ENCODE data around the gene RBP5.

RBP5 gene

DNA sequence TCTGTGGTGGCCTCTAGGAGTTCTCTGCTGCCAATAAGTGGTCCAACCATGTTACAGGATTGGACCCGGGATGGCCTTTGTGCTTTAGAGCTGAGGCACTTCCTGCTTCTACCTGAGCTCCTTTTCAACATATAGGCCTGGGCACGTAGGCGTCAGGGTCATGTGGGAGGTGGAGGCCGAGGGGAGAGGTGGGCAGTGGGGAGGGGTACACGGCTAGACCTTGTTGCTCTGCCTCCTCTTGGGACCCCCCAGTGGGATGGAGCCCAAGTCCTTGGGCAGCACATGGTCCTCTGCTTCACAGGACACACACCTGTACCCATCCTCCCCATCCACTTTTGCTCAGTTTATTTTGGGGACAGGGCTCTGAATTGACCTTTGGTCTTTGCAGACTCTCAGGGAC is 7.4 kb downstream of the RBP5 start:
- Histone ChIP-seq H3K4me1 (ENCODE audit: control insufficient read depth, insufficient read depth, low read length) (peaks cover 4% of the 10 kb centered on the region; the same call in 1 of the 2 replicates), H3K9ac (ENCODE audit: low read length) (no peak overlapping the region), H3K36me3 (ENCODE audit: control insufficient read depth, insufficient read depth, low read length) (no peaks in the 10 kb centered on the region), H3K27me3 (ENCODE audit: control insufficient read depth, insufficient read depth, low read length) (peaks cover 3% of the 10 kb centered on the region; the same call in 1 of the 2 replicates), H3K9me3 (ENCODE audit: control insufficient read depth, insufficient read depth, low read depth, low read length) (no peaks in the 10 kb centered on the region), H3K4me3 (ENCODE audit: low read depth, low read length) (no peak overlapping the region), H3K27ac (ENCODE audit: low read depth, low read length) (no peak overlapping the region)

DNA sequence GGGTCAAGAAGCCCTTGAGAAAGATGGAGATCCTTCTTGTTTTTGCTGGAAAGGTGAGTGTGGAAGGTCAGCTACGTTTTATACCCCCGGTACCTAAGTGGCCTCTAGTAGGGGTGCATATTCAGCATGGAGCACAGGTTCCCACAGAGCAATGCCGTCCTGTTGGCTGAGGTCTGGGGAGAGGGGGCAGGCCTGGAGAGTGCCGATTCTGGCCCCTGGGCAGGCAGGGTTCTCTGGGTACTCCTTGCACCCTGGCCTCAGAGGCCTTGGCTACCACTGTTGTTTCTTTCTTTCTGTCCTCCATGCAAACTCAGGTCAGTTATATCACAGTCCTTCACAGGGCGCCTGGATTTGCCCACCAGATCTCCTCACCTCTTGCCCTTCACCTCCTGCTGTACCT is 8.5 kb downstream of the RBP5 start:
- Histone ChIP-seq H3K9me3 (ENCODE audit: control insufficient read depth, insufficient read depth, low read depth, low read length) (no peaks in the 10 kb centered on the region), H3K4me1 (ENCODE audit: control insufficient read depth, insufficient read depth, low read length) (peaks cover 4% of the 10 kb centered on the region; the same call in 1 of the 2 replicates), H3K27me3 (ENCODE audit: control insufficient read depth, insufficient read depth, low read length) (peaks cover 3% of the 10 kb centered on the region; the same call in 1 of the 2 replicates), H3K36me3 (ENCODE audit: control insufficient read depth, insufficient read depth, low read length) (no peaks in the 10 kb centered on the region), H3K9ac (ENCODE audit: low read length) (no peak overlapping the region), H3K4me3 (ENCODE audit: low read depth, low read length) (no peak overlapping the region), H3K27ac (ENCODE audit: low read depth, low read length) (no peak overlapping the region)

DNA sequence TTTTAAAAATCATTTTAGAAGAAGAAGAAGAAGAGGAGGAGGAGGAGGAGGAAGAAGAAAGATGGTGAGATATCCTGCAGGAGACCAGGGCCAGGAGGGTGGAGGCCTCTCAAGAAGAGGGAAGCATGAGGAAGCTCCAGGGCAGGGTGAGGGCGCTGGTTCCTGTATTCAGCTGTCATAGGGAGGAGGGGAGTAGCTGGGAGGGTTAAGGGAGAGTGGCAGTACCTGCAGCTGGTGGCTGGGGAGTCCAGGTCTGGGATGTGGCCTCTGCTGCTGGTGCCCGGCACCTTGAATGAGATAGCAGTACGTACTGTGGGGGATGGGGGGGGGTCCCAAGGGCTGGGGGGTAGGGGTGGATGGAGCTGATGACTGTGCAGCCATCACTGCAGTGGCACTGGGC is 9.8 kb downstream of the RBP5 start:
- no peak overlapping the region for H3K9ac ChIP-seq (ENCODE audit: low read length)
- H3K4me3 ChIP-seq (ENCODE audit: low read depth, low read length), result no peak overlapping the region

DNA sequence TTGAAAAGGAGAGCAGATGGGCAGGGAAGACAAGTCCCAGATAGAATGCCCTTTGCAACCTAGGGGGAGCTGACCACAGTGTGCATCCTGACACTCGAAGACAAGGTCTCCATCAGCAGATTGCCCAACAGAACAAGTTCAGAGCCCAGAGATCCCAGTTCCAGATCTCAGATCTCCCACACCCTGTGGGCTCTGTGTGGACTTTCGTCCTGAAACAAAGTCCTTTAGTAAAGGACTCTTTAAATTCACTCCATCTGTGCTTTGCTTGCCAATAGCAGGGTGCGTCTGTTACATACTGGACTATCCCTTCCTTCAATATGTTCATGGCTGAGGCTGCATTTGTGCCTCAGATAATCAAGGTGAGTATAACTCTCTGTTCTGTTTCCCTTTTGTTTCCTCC is 11.0 kb downstream of the RBP5 start:
- H3K27me3 ChIP-seq (ENCODE audit: control insufficient read depth, insufficient read depth, low read length), result 0 out of 2 replicates have a peak, but pooled peaks cover 3% of the 10 kb centered on the region
- no peak overlapping the region for H3K9ac ChIP-seq (ENCODE audit: low read length)
- H3K4me1 ChIP-seq (ENCODE audit: control insufficient read depth, insufficient read depth, low read length), result peaks cover 3% of the 10 kb centered on the region; the same call in 1 of the 2 replicates
- H3K36me3 ChIP-seq (ENCODE audit: control insufficient read depth, insufficient read depth, low read length), result no peaks in the 10 kb centered on the region
- no peak overlapping the region for H3K27ac ChIP-seq (ENCODE audit: low read depth, low read length)
- H3K9me3 ChIP-seq (ENCODE audit: control insufficient read depth, insufficient read depth, low read depth, low read length), result no peaks in the 10 kb centered on the region
- no peak overlapping the region for H3K4me3 ChIP-seq (ENCODE audit: low read depth, low read length)

More for the DNA sequence above, 9.8 kb downstream of the RBP5 start:
- Histone ChIP-seq H3K4me1 (ENCODE audit: control insufficient read depth, insufficient read depth, low read length) (peaks cover 4% of the 10 kb centered on the region; the same call in 1 of the 2 replicates), H3K27me3 (ENCODE audit: control insufficient read depth, insufficient read depth, low read length) (0 out of 2 replicates have a peak, but pooled peaks cover 3% of the 10 kb centered on the region), H3K9me3 (ENCODE audit: control insufficient read depth, insufficient read depth, low read depth, low read length) (no peaks in the 10 kb centered on the region), H3K36me3 (ENCODE audit: control insufficient read depth, insufficient read depth, low read length) (no peaks in the 10 kb centered on the region), H3K27ac (ENCODE audit: low read depth, low read length) (no peak overlapping the region)

DNA sequence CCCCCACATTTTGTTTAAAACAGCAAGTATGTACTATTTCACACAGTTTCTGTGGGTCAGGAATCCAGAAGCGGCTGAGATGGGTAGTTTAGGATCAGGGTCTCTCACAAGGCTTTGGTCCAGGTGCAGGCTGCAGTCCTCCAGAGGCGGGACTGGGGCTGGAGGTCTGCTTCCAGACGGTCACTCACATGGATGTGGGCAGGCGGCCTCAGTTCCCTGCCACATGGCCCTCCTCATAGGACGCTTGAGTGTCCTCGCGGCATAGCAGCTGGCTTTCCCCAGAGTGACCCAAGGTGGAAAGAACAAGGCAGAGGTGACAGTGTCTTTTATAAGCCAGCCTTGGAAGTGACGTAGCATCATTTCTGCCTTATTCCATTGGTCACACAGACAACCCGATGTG is 11.8 kb downstream of the RBP5 start:
- Histone ChIP-seq H3K36me3 (ENCODE audit: control insufficient read depth, insufficient read depth, low read length) (no peaks in the 10 kb centered on the region), H3K9me3 (ENCODE audit: control insufficient read depth, insufficient read depth, low read depth, low read length) (no peaks in the 10 kb centered on the region), H3K9ac (ENCODE audit: low read length) (no peak overlapping the region), H3K27me3 (ENCODE audit: control insufficient read depth, insufficient read depth, low read length) (0 out of 2 replicates have a peak, but pooled peaks cover 3% of the 10 kb centered on the region), H3K27ac (ENCODE audit: low read depth, low read length) (no peak overlapping the region), H3K4me3 (ENCODE audit: low read depth, low read length) (no peak overlapping the region), H3K4me1 (ENCODE audit: control insufficient read depth, insufficient read depth, low read length) (peaks cover 3% of the 10 kb centered on the region; the same call in 1 of the 2 replicates)

DNA sequence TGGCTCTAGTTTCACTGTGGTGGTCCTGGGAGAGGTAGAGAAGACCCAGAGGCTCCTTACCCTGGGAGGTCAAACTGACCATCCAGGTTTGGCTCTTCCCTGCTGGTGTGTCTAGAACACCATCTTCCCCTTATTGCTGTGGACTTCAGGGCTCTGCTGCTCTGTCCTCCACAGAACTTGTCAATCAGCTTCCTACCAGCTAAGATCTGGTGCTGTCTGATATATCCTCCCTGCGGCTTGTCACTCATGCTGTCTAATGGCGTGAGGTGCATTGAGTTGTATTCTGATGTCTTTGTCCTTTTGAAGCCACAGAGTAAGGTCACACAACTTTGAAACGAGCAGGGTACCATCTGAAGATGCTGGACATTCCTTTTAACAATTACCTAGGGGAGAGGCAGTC is 12.5 kb downstream of the RBP5 start:
- Histone ChIP-seq H3K4me3 (ENCODE audit: low read depth, low read length) (no peak overlapping the region), H3K27me3 (ENCODE audit: control insufficient read depth, insufficient read depth, low read length) (0 out of 2 replicates have a peak, but pooled peaks cover 3% of the 10 kb centered on the region), H3K9ac (ENCODE audit: low read length) (no peak overlapping the region), H3K9me3 (ENCODE audit: control insufficient read depth, insufficient read depth, low read depth, low read length) (no peaks in the 10 kb centered on the region), H3K4me1 (ENCODE audit: control insufficient read depth, insufficient read depth, low read length) (peaks cover 3% of the 10 kb centered on the region; the same call in 1 of the 2 replicates), H3K36me3 (ENCODE audit: control insufficient read depth, insufficient read depth, low read length) (no peaks in the 10 kb centered on the region), H3K27ac (ENCODE audit: low read depth, low read length) (no peak overlapping the region)

DNA sequence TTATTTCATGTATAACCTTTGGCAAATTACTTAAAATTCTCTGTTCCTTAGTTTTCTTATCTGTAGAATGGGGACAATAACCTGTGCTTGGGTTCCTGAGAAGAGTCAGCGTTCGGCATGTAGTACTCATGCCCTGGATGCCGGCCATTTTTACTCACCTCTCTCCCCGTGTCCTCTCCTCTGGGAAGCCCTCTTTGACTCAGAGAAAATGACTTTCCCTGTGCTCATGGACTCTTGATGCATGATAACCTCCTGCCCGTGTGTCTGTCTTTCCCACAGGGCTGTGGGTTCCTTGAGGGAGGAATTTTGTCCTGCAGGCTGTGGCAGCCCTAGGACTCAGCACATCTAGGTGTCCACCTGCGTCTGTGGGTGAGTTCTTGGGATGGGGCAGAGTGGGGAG is 13.8 kb downstream of the RBP5 start:
- no peaks in the 10 kb centered on the region for H3K9me3 ChIP-seq (ENCODE audit: control insufficient read depth, insufficient read depth, low read depth, low read length)
- H3K36me3 ChIP-seq (ENCODE audit: control insufficient read depth, insufficient read depth, low read length), result no peaks in the 10 kb centered on the region
- no peak overlapping the region for H3K27ac ChIP-seq (ENCODE audit: low read depth, low read length)
- H3K4me3 ChIP-seq (ENCODE audit: low read depth, low read length), result no peak overlapping the region
- H3K27me3 ChIP-seq (ENCODE audit: control insufficient read depth, insufficient read depth, low read length), result 0 out of 2 replicates have a peak, but pooled peaks cover 7% of the 10 kb centered on the region
- H3K4me1 ChIP-seq (ENCODE audit: control insufficient read depth, insufficient read depth, low read length), result peaks cover 3% of the 10 kb centered on the region; the same call in 1 of the 2 replicates
- H3K9ac ChIP-seq (ENCODE audit: low read length), result no peak overlapping the region

DNA sequence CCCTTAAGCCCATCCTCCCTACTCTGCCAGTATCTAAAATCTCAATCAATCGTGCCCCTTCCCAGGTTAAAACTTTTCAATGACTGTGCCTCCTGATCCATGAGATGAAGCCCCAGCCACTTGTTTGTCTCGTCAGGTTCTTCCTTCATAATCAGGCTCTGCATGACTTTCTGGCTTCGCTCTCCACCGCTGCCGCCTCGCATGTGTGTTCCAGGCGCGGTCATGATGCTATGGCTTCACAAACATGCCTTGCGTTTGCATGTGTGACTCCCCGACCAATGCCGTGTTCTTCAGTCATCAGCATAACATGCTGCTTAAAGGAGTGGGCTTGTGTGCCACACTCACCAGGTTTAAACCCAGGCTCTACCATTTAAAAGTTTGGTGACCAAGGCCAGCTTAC is 14.7 kb downstream of the RBP5 start:
- Histone ChIP-seq H3K9me3 (ENCODE audit: control insufficient read depth, insufficient read depth, low read depth, low read length) (no peaks in the 10 kb centered on the region), H3K36me3 (ENCODE audit: control insufficient read depth, insufficient read depth, low read length) (no peaks in the 10 kb centered on the region), H3K27me3 (ENCODE audit: control insufficient read depth, insufficient read depth, low read length) (0 out of 2 replicates have a peak, but pooled peaks cover 12% of the 10 kb centered on the region), H3K4me3 (ENCODE audit: low read depth, low read length) (no peak overlapping the region), H3K27ac (ENCODE audit: low read depth, low read length) (no peak overlapping the region), H3K4me1 (ENCODE audit: control insufficient read depth, insufficient read depth, low read length) (peaks cover 8% of the 10 kb centered on the region), H3K9ac (ENCODE audit: low read length) (no peak overlapping the region)

DNA sequence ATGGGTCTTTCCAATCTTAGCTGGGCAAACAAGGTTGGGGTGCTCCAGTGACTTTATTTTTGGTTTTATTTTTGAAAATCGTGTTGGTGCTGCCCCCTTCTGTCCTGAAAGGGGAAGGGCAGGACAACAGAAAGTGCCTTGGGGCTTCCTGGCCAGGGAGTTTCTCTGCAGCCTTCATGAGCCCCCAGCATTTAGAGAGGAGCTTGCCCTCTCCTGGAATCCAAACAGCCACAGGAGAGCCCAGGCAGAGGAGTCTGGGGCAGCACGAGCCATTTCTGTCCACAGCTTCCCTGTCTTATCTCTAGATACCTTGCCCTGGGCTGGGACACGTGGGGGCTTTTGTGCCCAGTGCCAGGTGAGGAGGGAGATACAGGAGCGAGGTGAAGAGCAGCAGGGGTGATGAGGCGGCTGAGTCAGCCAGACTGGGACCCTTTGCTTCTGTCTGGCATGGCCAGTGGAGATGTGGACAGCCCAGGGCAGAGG is 15.3 kb downstream of the RBP5 start:
- no peak overlapping the region for H3K9ac ChIP-seq (ENCODE audit: low read length)
- no peak overlapping the region for H3K27ac ChIP-seq (ENCODE audit: low read depth, low read length)
- 0 out of 2 replicates have a peak, but pooled peaks cover 12% of the 10 kb centered on the region for H3K27me3 ChIP-seq (ENCODE audit: control insufficient read depth, insufficient read depth, low read length)
- H3K4me3 ChIP-seq (ENCODE audit: low read depth, low read length), result no peak overlapping the region
- peaks cover 8% of the 10 kb centered on the region for H3K4me1 ChIP-seq (ENCODE audit: control insufficient read depth, insufficient read depth, low read length)
- no peaks in the 10 kb centered on the region for H3K9me3 ChIP-seq (ENCODE audit: control insufficient read depth, insufficient read depth, low read depth, low read length)
- no peaks in the 10 kb centered on the region for H3K36me3 ChIP-seq (ENCODE audit: control insufficient read depth, insufficient read depth, low read length)

DNA sequence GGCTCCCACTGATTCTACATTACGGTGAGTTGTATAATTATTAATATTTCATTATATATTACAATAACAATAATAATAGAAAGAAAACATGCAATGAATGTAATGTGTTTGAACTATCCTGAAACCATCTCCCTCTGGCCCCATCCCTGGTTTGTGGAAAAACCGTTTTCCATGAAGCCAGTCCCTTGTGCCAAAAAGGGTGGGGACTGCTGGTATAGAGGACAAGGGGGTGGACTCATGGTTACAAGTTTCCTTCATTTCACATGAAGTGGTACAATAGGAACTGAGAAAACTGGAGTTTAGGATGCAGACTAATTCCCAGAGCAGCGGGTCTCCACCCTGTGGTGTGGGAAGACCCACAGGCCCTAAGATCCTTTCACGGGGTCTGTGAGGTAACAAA is 16.6 kb downstream of the RBP5 start:
- H3K4me3 ChIP-seq (ENCODE audit: low read depth, low read length), result no peak overlapping the region

DNA sequence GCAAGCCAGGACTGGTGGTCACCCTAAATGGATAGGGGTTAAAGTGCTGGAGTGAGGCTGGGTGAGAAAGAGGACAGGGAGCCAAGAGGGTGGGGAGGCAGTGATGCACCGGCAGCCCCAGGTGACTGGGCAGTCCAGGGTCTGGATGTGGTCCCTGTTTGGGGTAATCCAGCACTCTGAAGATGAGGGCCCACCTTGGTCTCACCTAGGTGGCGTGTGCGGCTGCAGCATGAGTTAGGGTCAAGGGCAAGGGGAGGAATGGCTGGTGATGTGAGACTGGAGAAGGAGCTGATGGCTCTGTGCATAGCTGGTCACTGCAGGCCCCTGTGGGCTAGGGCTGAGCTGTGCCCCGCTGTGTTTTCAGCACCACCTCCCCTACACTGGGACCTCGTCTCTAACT is 18.0 kb downstream of the RBP5 start:
- H3K36me3 ChIP-seq (ENCODE audit: control insufficient read depth, insufficient read depth, low read length), result no peaks in the 10 kb centered on the region; the same call in 1 of the 2 replicates
- no peak overlapping the region for H3K4me3 ChIP-seq (ENCODE audit: low read depth, low read length)
- peaks cover 5% of the 10 kb centered on the region; the same call in 1 of the 2 replicates for H3K9me3 ChIP-seq (ENCODE audit: control insufficient read depth, insufficient read depth, low read depth, low read length)
- H3K27me3 ChIP-seq (ENCODE audit: control insufficient read depth, insufficient read depth, low read length), result 0 out of 2 replicates have a peak, but pooled peaks cover 9% of the 10 kb centered on the region
- H3K27ac ChIP-seq (ENCODE audit: low read depth, low read length), result no peak overlapping the region
- no peak overlapping the region for H3K9ac ChIP-seq (ENCODE audit: low read length)
- peaks cover 8% of the 10 kb centered on the region for H3K4me1 ChIP-seq (ENCODE audit: control insufficient read depth, insufficient read depth, low read length)

More for the DNA sequence above, 16.6 kb downstream of the RBP5 start:
- Histone ChIP-seq H3K27me3 (ENCODE audit: control insufficient read depth, insufficient read depth, low read length) (0 out of 2 replicates have a peak, but pooled peaks cover 9% of the 10 kb centered on the region), H3K36me3 (ENCODE audit: control insufficient read depth, insufficient read depth, low read length) (no peaks in the 10 kb centered on the region), H3K9me3 (ENCODE audit: control insufficient read depth, insufficient read depth, low read depth, low read length) (no peaks in the 10 kb centered on the region), H3K27ac (ENCODE audit: low read depth, low read length) (no peak overlapping the region), H3K4me1 (ENCODE audit: control insufficient read depth, insufficient read depth, low read length) (peaks cover 8% of the 10 kb centered on the region), H3K9ac (ENCODE audit: low read length) (no peak overlapping the region)

All from HUES6 (cell line).